Measurements from ENCODE around the gene PLA2G2A.

PLA2G2A gene

GRCh38 chr1:19926296-19927129, 52.9 kb downstream of the PLA2G2A start:
- DNase-seq (ENCODE audit: low spot score), result no peak
